Spleen (tissue), 11 donors: ENCODE data around the gene KATNAL2. TPM values are rescaled to one million over a fixed set of nuclear protein-coding genes. Genes with fewer than 3 reads are reported as not detected.

Source experiments
- DNase-seq: peaks from one replicate; pipeline ENCODE4 v3.0.0-alpha.2; 2020
- H3K27ac ChIP-seq, 8 donors: fragments of 200-600 bp; sonication (generic) in 7 of 8; 1 replicate in 4 of 8; 2 replicates in 4 of 8; pipeline versions ENCODE4 v1.5.0 to v1.8.0; 2016 to 2021; ENCODE audit warnings: inconsistent platforms in 4 of 8, mild to moderate bottlenecking in 4 of 8, moderate library complexity in 1 of 8
- H3K27me3 ChIP-seq, 7 donors: fragments of 200-600 bp; sonication (generic) in 6 of 7; replicated peaks in 1 of 7; 1 replicate in 4 of 7; 2 replicates in 3 of 7; pipeline versions ENCODE4 v1.5.0 to v1.8.0; 2016 to 2021; ENCODE audit warnings: inconsistent platforms in 3 of 7, mild to moderate bottlenecking in 1 of 7
- H3K36me3 ChIP-seq, 6 donors: fragments of 200-600 bp; sonication (generic) in 5 of 6; 1 replicate in 4 of 6; 2 replicates in 2 of 6; pipeline versions ENCODE4 v1.5.0 to v1.8.0; 2016 to 2021; ENCODE audit warnings: inconsistent platforms in 2 of 6
- H3K4me1 ChIP-seq, 6 donors: fragments of 200-600 bp; sonication (generic) in 5 of 6; 1 replicate in 3 of 6; 2 replicates in 3 of 6; pipeline versions ENCODE4 v1.5.0 to v1.8.0; 2016 to 2021; ENCODE audit warnings: inconsistent platforms in 3 of 6
- H3K4me3 ChIP-seq, 8 donors: fragments of 200-600 bp; sonication (generic) in 7 of 8; 1 replicate in 4 of 8; 2 replicates in 4 of 8; pipeline versions ENCODE4 v1.5.0 to v1.8.0; 2016 to 2021; ENCODE audit warnings: inconsistent platforms in 4 of 8, mild to moderate bottlenecking in 4 of 8, moderate library complexity in 2 of 8
- H3K9me3 ChIP-seq, 8 donors: fragments of 200-600 bp; sonication (generic) in 7 of 8; 1 replicate in 4 of 8; 2 replicates in 4 of 8; pipeline versions ENCODE4 v1.5.0 to v1.8.0; 2016 to 2021; ENCODE audit warnings: inconsistent platforms in 4 of 8
- POLR2A ChIP-seq, 3 donors: fragments of 450-650 bp; IDR thresholded peaks; one replicate each; pipeline ENCODE4 v1.5.1; 2017; ENCODE audit warnings: antibody characterized with exemption in 3 of 3, mild to moderate bottlenecking in 1 of 3
- POLR2AphosphoS5 ChIP-seq, 3 donors: sonication (generic); formaldehyde crosslinking; IDR thresholded peaks; one replicate each; pipeline ENCODE4 v1.5.1; 2017; ENCODE audit warnings: antibody characterized with exemption in 3 of 3
- WGBS, 5 donors: extraction: QIAGEN DNeasy Blood & Tissue Kit in 3 of 5; methylation state at CpG; one replicate each; pipeline versions ENCODE4 v1.1.5 to v1.1.7; 2013 to 2018; 5-methylcytosine and 5-hydroxymethylcytosine counted together
- intact Hi-C: fragments of 100-400 bp; cut with DNase I; formaldehyde crosslinking; loops from one replicate; pipeline ENCODE4 v1.15.0; 2023; ENCODE audit warnings: low total_unique reads
- polyA plus RNA-seq, 3 donors: library from polyadenylated mRNA; stranded (reverse); fragments of 200-250 nt; gene quantifications; one replicate each; pipeline ENCODE4 v1.2.1, GENCODE V29; 2013
- total RNA-seq, 7 donors: library from RNA; depleted of rRNA in 3 of 7; stranded (reverse); fragments of >200 nt in 3 of 7; fragmentation: NEBNext Ultra II Directional in 4 of 7; extraction: Animal tissue kit (Norgen Biotek cat#: 25700) in 4 of 7; gene quantifications; one replicate each; pipeline versions ENCODE4 v1.1.0 to v1.2.1, GENCODE V29; 2016 to 2021
- TF ChIP-seq, protein P1 (sequence below), 11 experiments: fragments of 200-600 bp in 7 of 11; fragments of 450-650 bp in 4 of 11; sonication (generic) in 4 of 11; IDR thresholded peaks in 8 of 11; conservative IDR thresholded peaks in 3 of 11; 1 replicate in 7 of 11; 2 replicates in 4 of 11; pipeline versions ENCODE4 v1.4.0 to v1.8.0; 2016 to 2021; ENCODE audit warnings: antibody characterized with exemption in 11 of 11, inconsistent platforms in 4 of 11, mild to moderate bottlenecking in 1 of 11
- donor health status: healthy with polysubstance abuse.
- donor health status: DM: no; HTN: no; CAD: no; lungs with moderate emphysema.
- donor health status: DM: no; HTN: no; CAD: no.
- donor health status: Bipolar disorder and iron deficiency.
- donor health status: healthy.
- donor health status: DM: no; HTN: no; CAD: no.
- donor health status: DM: yes; HTN: yes; CAD: no.

Gene KATNAL2
- total and polyA plus RNA-seq, 10 donors, result 1.5 to 10.0 (median 3.2) TPM

DNA sequence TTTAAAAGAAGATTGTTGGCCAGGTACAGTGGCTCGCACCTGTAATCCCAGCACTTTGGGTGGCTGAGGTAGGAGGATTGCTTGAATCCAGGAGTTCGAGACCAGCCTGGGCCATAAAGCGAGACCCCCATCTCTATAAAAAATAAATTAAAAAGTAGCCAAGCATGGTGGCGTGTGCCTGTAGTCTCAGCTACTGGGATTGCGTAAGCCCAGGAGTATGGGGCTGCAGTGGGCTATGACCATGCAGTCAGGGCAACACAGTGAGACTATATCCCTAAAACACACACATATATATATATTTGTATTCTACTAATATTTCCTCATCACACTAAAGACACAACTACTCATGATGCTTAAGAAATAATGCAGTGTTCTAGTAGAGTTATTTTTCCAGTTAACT, 225.8 kb downstream of the KATNAL2 start:
- TF ChIP-seq, protein P1, sequence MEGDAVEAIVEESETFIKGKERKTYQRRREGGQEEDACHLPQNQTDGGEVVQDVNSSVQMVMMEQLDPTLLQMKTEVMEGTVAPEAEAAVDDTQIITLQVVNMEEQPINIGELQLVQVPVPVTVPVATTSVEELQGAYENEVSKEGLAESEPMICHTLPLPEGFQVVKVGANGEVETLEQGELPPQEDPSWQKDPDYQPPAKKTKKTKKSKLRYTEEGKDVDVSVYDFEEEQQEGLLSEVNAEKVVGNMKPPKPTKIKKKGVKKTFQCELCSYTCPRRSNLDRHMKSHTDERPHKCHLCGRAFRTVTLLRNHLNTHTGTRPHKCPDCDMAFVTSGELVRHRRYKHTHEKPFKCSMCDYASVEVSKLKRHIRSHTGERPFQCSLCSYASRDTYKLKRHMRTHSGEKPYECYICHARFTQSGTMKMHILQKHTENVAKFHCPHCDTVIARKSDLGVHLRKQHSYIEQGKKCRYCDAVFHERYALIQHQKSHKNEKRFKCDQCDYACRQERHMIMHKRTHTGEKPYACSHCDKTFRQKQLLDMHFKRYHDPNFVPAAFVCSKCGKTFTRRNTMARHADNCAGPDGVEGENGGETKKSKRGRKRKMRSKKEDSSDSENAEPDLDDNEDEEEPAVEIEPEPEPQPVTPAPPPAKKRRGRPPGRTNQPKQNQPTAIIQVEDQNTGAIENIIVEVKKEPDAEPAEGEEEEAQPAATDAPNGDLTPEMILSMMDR (IDR thresholded peaks at IDR 0.05 in 8 of 11, conservative IDR thresholded peaks at IDR 0.05 in 3 of 11), result no peak
- TF ChIP-seq POLR2AphosphoS5 (IDR thresholded peaks at IDR 0.05) (no peak), POLR2A (IDR thresholded peaks at IDR 0.05) (no peak)
- 95 to 97% (median 96%) methylated on average over 5 of the region's 5 CpGs for WGBS, 5 donors

DNA sequence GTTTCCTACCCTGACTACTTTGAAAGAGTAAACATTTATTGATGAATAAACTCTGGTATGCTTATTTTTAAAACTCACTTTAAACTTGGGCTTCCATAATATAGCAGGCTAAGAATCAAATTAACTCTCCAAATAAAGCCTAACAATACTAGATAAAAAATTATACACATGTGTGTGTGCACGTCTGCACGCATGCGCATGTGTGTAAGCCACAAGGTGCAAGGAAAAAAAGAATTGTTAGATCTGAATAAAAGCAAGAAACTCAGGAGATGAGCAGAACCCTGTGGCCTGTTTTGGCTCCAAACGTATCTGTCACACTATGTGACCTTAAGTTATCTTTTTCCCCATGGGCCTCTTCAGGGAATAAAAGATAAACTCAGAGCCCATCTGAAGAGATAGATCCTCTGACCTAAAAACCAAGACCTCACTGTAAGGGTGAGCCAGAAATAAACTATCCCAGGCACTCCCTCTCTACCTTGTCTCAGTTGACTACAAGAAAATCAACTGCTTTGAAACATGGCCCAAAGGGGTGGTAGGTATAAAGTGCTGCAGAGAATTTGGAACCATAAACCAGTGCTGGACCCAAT, 226.6 kb downstream of the KATNAL2 start:
- Histone ChIP-seq H3K9me3 (no peaks in the 10 kb centered on the region), H3K27ac (no peak overlapping the region), H3K36me3 (peaks cover 0 to 6% (median 0%) of the 10 kb centered on the region in 6 donors), H3K4me3 (no peak overlapping the region), H3K27me3 (no peaks in the 10 kb centered on the region), H3K4me1 (peaks cover 3 to 19% (median 11%) of the 10 kb centered on the region in 6 donors)
- WGBS, 5 donors, result 95 to 98% (median 97%) methylated on average over 4 of the region's 4 CpGs
- DNase-seq, result no peak
- intact Hi-C loops, result no loop called here
- no peak for TF ChIP-seq POLR2A (IDR thresholded peaks at IDR 0.05)
- TF ChIP-seq POLR2AphosphoS5 (IDR thresholded peaks at IDR 0.05), result no peak
- TF ChIP-seq, protein P1 (IDR thresholded peaks at IDR 0.05 in 8 of 11, conservative IDR thresholded peaks at IDR 0.05 in 3 of 11), result no peak

More for the DNA sequence above, 225.8 kb downstream of the KATNAL2 start:
- no peak overlapping the region for H3K27ac ChIP-seq
- intact Hi-C loops, result no loop called here
- H3K27me3 ChIP-seq, result no peaks in the 10 kb centered on the region
- H3K4me1 ChIP-seq, result peaks cover 0 to 11% (median 3%) of the 10 kb centered on the region in 6 donors
- no peak overlapping the region for H3K4me3 ChIP-seq
- peaks cover 0 to 6% (median 0%) of the 10 kb centered on the region in 6 donors for H3K36me3 ChIP-seq
- no peak for DNase-seq
- H3K9me3 ChIP-seq, result no peaks in the 10 kb centered on the region

DNA sequence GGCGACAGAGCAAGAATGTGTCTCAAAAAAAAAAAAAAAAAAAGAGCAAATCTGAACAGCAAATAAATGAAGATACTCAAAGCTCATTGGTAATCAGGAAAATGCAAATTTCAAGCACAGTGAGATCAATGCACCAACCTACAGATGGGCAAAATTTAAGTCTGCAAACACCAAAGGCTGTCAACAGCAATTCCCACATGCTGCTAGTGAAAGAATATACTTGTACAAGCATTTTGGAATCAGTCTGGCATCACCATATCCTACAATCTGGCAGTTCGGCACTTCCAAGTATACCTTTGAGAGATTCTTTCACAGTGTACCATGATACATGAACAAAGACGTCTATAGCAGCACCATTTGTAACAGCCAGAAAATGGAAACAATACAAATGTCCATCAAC, 228.8 kb downstream of the KATNAL2 start:
- WGBS, 5 donors, result 94 to 98% (median 97%) methylated on average over 3 of the region's 3 CpGs
- H3K4me1 ChIP-seq, result peaks cover 10 to 39% (median 25%) of the 10 kb centered on the region in 6 donors
- H3K4me3 ChIP-seq, result no peak overlapping the region
- peaks cover 0 to 6% (median 0%) of the 10 kb centered on the region in 6 donors for H3K36me3 ChIP-seq
- no peaks in the 10 kb centered on the region for H3K9me3 ChIP-seq
- no peaks in the 10 kb centered on the region for H3K27me3 ChIP-seq
- intact Hi-C loops, result no loop called here
- DNase-seq, result no peak
- TF ChIP-seq POLR2A (IDR thresholded peaks at IDR 0.05) (no peak), POLR2AphosphoS5 (IDR thresholded peaks at IDR 0.05) (no peak)
- TF ChIP-seq, protein P1 (IDR thresholded peaks at IDR 0.05 in 8 of 11, conservative IDR thresholded peaks at IDR 0.05 in 3 of 11), result no peak
- no peak overlapping the region for H3K27ac ChIP-seq

DNA sequence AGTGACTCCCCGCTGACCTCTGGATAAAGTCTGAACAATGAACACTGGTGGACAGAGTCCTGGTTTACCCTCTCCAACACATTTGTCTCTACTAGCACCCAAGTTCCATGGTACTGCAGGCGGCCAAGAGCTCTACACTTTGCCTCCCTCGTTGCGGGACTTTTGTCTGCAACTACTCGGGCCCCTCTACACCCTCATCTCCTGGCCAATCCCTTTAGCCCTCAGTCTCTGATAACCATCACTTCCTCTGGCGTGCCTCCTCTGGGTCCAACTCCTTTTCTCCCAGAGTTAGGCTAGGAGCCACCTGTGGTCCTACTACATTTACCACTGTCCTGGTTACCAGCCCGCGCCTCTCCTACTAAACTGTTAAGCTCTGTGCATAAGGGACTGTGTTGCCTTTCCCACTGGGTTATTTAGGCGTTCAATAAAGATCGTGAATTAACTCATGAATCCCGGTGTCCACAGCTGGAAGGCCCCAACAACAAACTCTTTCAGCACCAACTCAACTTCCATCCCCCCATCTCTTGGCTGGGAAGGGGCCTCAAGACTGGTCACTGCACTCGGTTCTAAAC, 232.1 kb downstream of the KATNAL2 start:
- H3K4me3 ChIP-seq, result peak overlapping the region; percentile 54 to 90 (median 76)
- TF ChIP-seq POLR2AphosphoS5 (IDR thresholded peaks at IDR 0.05), result no peak
- no peak for TF ChIP-seq POLR2A (IDR thresholded peaks at IDR 0.05)
- TF ChIP-seq, protein P1 (IDR thresholded peaks at IDR 0.05 in 8 of 11, conservative IDR thresholded peaks at IDR 0.05 in 3 of 11), result no peak
- peaks cover 0 to 12% (median 6%) of the 10 kb centered on the region in 6 donors for H3K36me3 ChIP-seq
- peaks cover 11 to 46% (median 31%) of the 10 kb centered on the region in 6 donors for H3K4me1 ChIP-seq
- H3K9me3 ChIP-seq, result no peaks in the 10 kb centered on the region
- no peaks in the 10 kb centered on the region for H3K27me3 ChIP-seq
- intact Hi-C loops, result no loop called here
- 43 to 53% (median 47%) methylated on average over 11 to 12 of the region's 12 CpGs for WGBS, 5 donors
- H3K27ac ChIP-seq, result peak overlapping the region; percentile 82 to 93 (median 90)
- no peak for DNase-seq
